Astrocyte of the spinal cord (primary cell): ENCODE data around the gene FLRT3.

Experiments
- DNase-seq: peaks from one replicate; pipeline ENCODE4 v3.0.0; 2011; ENCODE audit warnings: low read depth, low spot score
- H3K4me3 ChIP-seq: 2 replicates; pipeline ENCODE4 v1.5.1; 2011; ENCODE audit warnings: low read depth, mild to moderate bottlenecking, low read length, moderate library complexity
- CTCF ChIP-seq: IDR thresholded peaks from 2 replicates; pipeline ENCODE4 v1.5.1; 2012; ENCODE audit warnings: low read depth, mild to moderate bottlenecking, low read length, inconsistent platforms
- in situ Hi-C: cut with HindIII; loops from 2 replicates; pipeline ENCODE4 v1.10.0; 2017; ENCODE audit warnings: low sequenced_read_pairs

The FLRT3 gene

GRCh38 chr20:14337400-14338171 lies at the start of gene FLRT3:
Gene FLRT3, minus strand, starts transcription at chr20:14337612. Its CDS starts 10,106 bp downstream, at chr20:14327506.
- peak within 1 kb of the TSS; percentile 38 for H3K4me3 ChIP-seq
- peak; percentile 97 for DNase-seq
- in situ Hi-C loops: no loop called here
- TF ChIP-seq CTCF: peak; percentile 85

GRCh38 chr20:14386726-14387125 lies 49.3 kb upstream of the FLRT3 start:
- no peak overlapping the region for H3K4me3 ChIP-seq
- no peak for DNase-seq
- in situ Hi-C loops: no loop called here
- no peak for TF ChIP-seq CTCF

GRCh38 chr20:14385176-14385740 lies 47.8 kb upstream of the FLRT3 start:
- DNase-seq: no peak
- in situ Hi-C loops: no loop called here
- no peak overlapping the region for H3K4me3 ChIP-seq
- TF ChIP-seq CTCF: no peak

GRCh38 chr20:14384416-14385175 lies 47.2 kb upstream of the FLRT3 start:
- no peak for TF ChIP-seq CTCF
- no peak for DNase-seq
- in situ Hi-C loops: no loop called here
- H3K4me3 ChIP-seq: no peak overlapping the region

- DNase-seq: no peak
- TF ChIP-seq CTCF: no peak
- in situ Hi-C loops: no loop called here
- H3K4me3 ChIP-seq: no peak overlapping the region
Observed at GRCh38 chr20:14383335-14383734, 45.9 kb upstream of the FLRT3 start.

GRCh38 chr20:14378326-14378725 lies 40.9 kb upstream of the FLRT3 start:
- TF ChIP-seq CTCF: no peak
- H3K4me3 ChIP-seq: no peak overlapping the region
- no peak for DNase-seq
- in situ Hi-C loops: no loop called here
